ENCODE data around the gene CREG2. TPM values are rescaled to one million over a fixed set of nuclear protein-coding genes. Genes with fewer than 3 reads are reported as not detected.

The CREG2 gene
- total RNA-seq, 1 experiment from 2014 or later, result 119 TPM

GRCh38 chr2:101395545-101396315 lies 8.4 kb upstream of the CREG2 start:
- intact Hi-C loops (cut with micrococcal nuclease; ENCODE audit: unreplicated experiment), result no loop called here
- Mint-ChIP-seq H3K27ac (ENCODE audit: unreplicated experiment) (peak overlapping the region; percentile 7), H3K4me3 (ENCODE audit: unreplicated experiment) (no peak overlapping the region), H3K4me1 (ENCODE audit: low read depth, unreplicated experiment) (peaks cover 20% of the 10 kb centered on the region), H3K36me3 (ENCODE audit: insufficient read depth, unreplicated experiment) (no peaks in the 10 kb centered on the region), H3K27me3 (ENCODE audit: insufficient read depth, unreplicated experiment) (no peaks in the 10 kb centered on the region), H3K9me3 (ENCODE audit: unreplicated experiment) (peaks cover 15% of the 10 kb centered on the region)
- no peaks in the 10 kb centered on the region for H3K27me3 ChIP-seq (replicated peaks; ENCODE audit: control insufficient read depth, insufficient read depth, low read length)
- no peak overlapping the region for H3K4me3 ChIP-seq (ENCODE audit: low read depth, low read length)
- no peak for TF ChIP-seq CTCF (IDR thresholded peaks at IDR 0.05; ENCODE audit: insufficient read depth in 1 of 2, low read depth in 1 of 2, low read length in 1 of 2, severe bottlenecking in 1 of 2, unreplicated experiment in 1 of 2)
- POLR2A ChIA-PET, result no interaction called here
- H3K4me1 ChIP-seq, result peaks cover 19% of the 10 kb centered on the region; the same call in 1 of the 2 replicates
- H3K9me3 ChIP-seq, result no peaks in the 10 kb centered on the region
- BruUV-seq (replicated peaks), result no TSS peak
- no peaks in the 10 kb centered on the region for H3K36me3 ChIP-seq (ENCODE audit: control insufficient read depth, insufficient read depth, low read length)
- DNase-seq, result no peak
- CTCF ChIA-PET, result no interaction called here

- intact Hi-C loops (cut with micrococcal nuclease; ENCODE audit: unreplicated experiment), result loop anchor here (10.0 kb wide), 1 partner anchor 113 kb away; no protein-coding TSS in a partner anchor
- Histone ChIP-seq H3K9me3 (no peaks in the 10 kb centered on the region), H3K36me3 (ENCODE audit: control insufficient read depth, insufficient read depth, low read length) (no peaks in the 10 kb centered on the region), H3K4me3 (ENCODE audit: low read depth, low read length) (no peak overlapping the region), H3K27me3 (replicated peaks; ENCODE audit: control insufficient read depth, insufficient read depth, low read length) (no peaks in the 10 kb centered on the region), H3K4me1 (peaks cover 13% of the 10 kb centered on the region)
- CTCF ChIA-PET, result interaction anchor here (0.7 to 3.9 kb wide), 9 partner anchors 10 to 495 kb away, joined by 3 to 49 read pairs (median 4); no protein-coding TSS in a partner anchor
- peaks cover 11% of the 10 kb centered on the region for H3K9me3 Mint-ChIP-seq (ENCODE audit: unreplicated experiment)
- H3K27ac Mint-ChIP-seq (ENCODE audit: unreplicated experiment), result no peak overlapping the region
- H3K27me3 Mint-ChIP-seq (ENCODE audit: insufficient read depth, unreplicated experiment), result no peaks in the 10 kb centered on the region
- POLR2A ChIA-PET, result interaction anchor here (0.9 to 1.6 kb wide), 2 partner anchors 39 to 50 kb away, joined by 7 to 10 read pairs; no protein-coding TSS in a partner anchor
- H3K4me1 Mint-ChIP-seq (ENCODE audit: low read depth, unreplicated experiment), result peaks cover 12% of the 10 kb centered on the region
- TF ChIP-seq CTCF (IDR thresholded peaks at IDR 0.05; ENCODE audit: insufficient read depth in 1 of 2, low read depth in 1 of 2, low read length in 1 of 2, severe bottlenecking in 1 of 2, unreplicated experiment in 1 of 2), result no peak
- BruUV-seq (replicated peaks), result no TSS peak
- DNase-seq, result peak in 1 of 2 experiments; percentile 56
- peaks cover 24% of the 10 kb centered on the region for H3K36me3 Mint-ChIP-seq (ENCODE audit: insufficient read depth, unreplicated experiment)
- peak overlapping the region; percentile 85 for H3K4me3 Mint-ChIP-seq (ENCODE audit: unreplicated experiment)
These were observed 929 bp upstream of the CREG2 start for GRCh38 chr2:101388232-101388631.

GRCh38 chr2:101386599-101387150 lies 628 bp downstream of the CREG2 start:
- Mint-ChIP-seq H3K4me3 (ENCODE audit: unreplicated experiment) (peak overlapping the region; percentile 85), H3K27ac (ENCODE audit: unreplicated experiment) (peak overlapping the region; percentile 45), H3K9me3 (ENCODE audit: unreplicated experiment) (no peaks in the 10 kb centered on the region), H3K27me3 (ENCODE audit: insufficient read depth, unreplicated experiment) (no peaks in the 10 kb centered on the region), H3K36me3 (ENCODE audit: insufficient read depth, unreplicated experiment) (peaks cover 40% of the 10 kb centered on the region), H3K4me1 (ENCODE audit: low read depth, unreplicated experiment) (peaks cover 12% of the 10 kb centered on the region)
- intact Hi-C loops (cut with micrococcal nuclease; ENCODE audit: unreplicated experiment), result loop anchor here (1.0 to 10.0 kb wide), 3 partner anchors 26 to 112 kb away; no protein-coding TSS in a partner anchor
- TF ChIP-seq CTCF (IDR thresholded peaks at IDR 0.05; ENCODE audit: insufficient read depth in 1 of 2, low read depth in 1 of 2, low read length in 1 of 2, severe bottlenecking in 1 of 2, unreplicated experiment in 1 of 2), result no peak
- BruUV-seq (replicated peaks), result no TSS peak
- peak; percentile 55 to 60 for DNase-seq
- H3K9me3 ChIP-seq, result no peaks in the 10 kb centered on the region
- ChIA-PET POLR2A (interaction anchor here (0.5 to 1.6 kb wide), 4 partner anchors 28 to 106 kb away, joined by 3 to 10 read pairs (median 4); no protein-coding TSS in a partner anchor), CTCF (interaction anchor here (0.5 to 3.9 kb wide), 15 partner anchors 16 to 854 kb away, joined by 3 to 49 read pairs (median 4); partner anchors contain the start of gene RNF149)
- peak overlapping the region; percentile 90 for H3K4me3 ChIP-seq (ENCODE audit: low read depth, low read length)
- no peaks in the 10 kb centered on the region for H3K36me3 ChIP-seq (ENCODE audit: control insufficient read depth, insufficient read depth, low read length)
- H3K4me1 ChIP-seq, result peaks cover 13% of the 10 kb centered on the region
- no peaks in the 10 kb centered on the region for H3K27me3 ChIP-seq (replicated peaks; ENCODE audit: control insufficient read depth, insufficient read depth, low read length)
